HepG2 (cell line): ENCODE results near the gene ZNF771. TPM values are rescaled to one million over a fixed set of nuclear protein-coding genes. Genes with fewer than 3 reads are reported as not detected.

Experiments
- CEBPG ChIP-seq: IDR thresholded peaks from 2 replicates; pipeline ENCODE4 v1.6.1; 2016
- HDAC1 ChIP-seq: sonication (generic); formaldehyde crosslinking; IDR thresholded peaks from 2 replicates; pipeline ENCODE4 v1.5.1; 2020; ENCODE audit warnings: mild to moderate bottlenecking, missing genetic modification reagents
- KMT2A ChIP-seq: sonication (generic); formaldehyde crosslinking; IDR thresholded peaks from 2 replicates; pipeline ENCODE4 v1.4.0; 2020; ENCODE audit warnings: missing genetic modification reagents
- MLLT10 ChIP-seq: sonication (generic); formaldehyde crosslinking; IDR thresholded peaks from 2 replicates; pipeline ENCODE4 v1.4.0; 2020; ENCODE audit warnings: missing genetic modification reagents
- PAF1 ChIP-seq: IDR thresholded peaks from 2 replicates; pipeline ENCODE4 v1.6.1; 2016; ENCODE audit warnings: missing genetic modification reagents, missing compliant biosample characterization
- PHF5A ChIP-seq: IDR thresholded peaks from one replicate; pipeline ENCODE4 v1.6.1; 2018; ENCODE audit warnings: low read depth, missing genetic modification reagents; ENCODE audit not compliant: unreplicated experiment
- RFX1 ChIP-seq: fragments of 450-650 bp; IDR thresholded peaks from 2 replicates; pipeline ENCODE4 v1.6.1; 2017
- SMARCE1 ChIP-seq: fragments of 450-650 bp; IDR thresholded peaks from 2 replicates; pipeline ENCODE4 v1.6.1; 2017; ENCODE audit warnings: borderline replicate concordance
- ZBTB20 ChIP-seq: sonication (generic); formaldehyde crosslinking; IDR thresholded peaks from 2 replicates; pipeline ENCODE4 v1.8.1; 2023; ENCODE audit warnings: missing genetic modification reagents, low read depth, mild to moderate bottlenecking, borderline replicate concordance
- ZFP82 ChIP-seq: sonication (generic); formaldehyde crosslinking; IDR thresholded peaks from 2 replicates; pipeline ENCODE4 v1.5.1; 2020; ENCODE audit warnings: mild to moderate bottlenecking, missing genetic modification reagents, borderline replicate concordance
- ZKSCAN1 ChIP-seq: fragments of 150-350 bp; IDR thresholded peaks from 2 replicates; pipeline ENCODE4 v1.6.1; 2014; ENCODE audit warnings: low read length
- ZMYM3 ChIP-seq: sonication (generic); formaldehyde crosslinking; IDR thresholded peaks from 2 replicates; pipeline ENCODE4 v1.5.1; 2020; ENCODE audit warnings: mild to moderate bottlenecking, missing genetic modification reagents
- ZNF33B ChIP-seq: sonication (generic); formaldehyde crosslinking; IDR thresholded peaks from 2 replicates; pipeline ENCODE4 v1.5.1; 2020; ENCODE audit warnings: mild to moderate bottlenecking, missing genetic modification reagents
- ZNF546 ChIP-seq: sonication (generic); formaldehyde crosslinking; conservative IDR thresholded peaks from 2 replicates; pipeline ENCODE4 v1.8.1; 2023; ENCODE audit warnings: mild to moderate bottlenecking, missing genetic modification reagents
- ZNF549 ChIP-seq: sonication (generic); formaldehyde crosslinking; IDR thresholded peaks from 2 replicates; pipeline ENCODE4 v1.5.0; 2020; ENCODE audit warnings: missing genetic modification reagents
- ZNF562 ChIP-seq: sonication (generic); formaldehyde crosslinking; IDR thresholded peaks from 2 replicates; pipeline ENCODE4 v1.8.0; 2022; ENCODE audit warnings: missing genetic modification reagents, borderline replicate concordance
- ZNF570 ChIP-seq: sonication (generic); formaldehyde crosslinking; IDR thresholded peaks from 2 replicates; pipeline ENCODE4 v1.4.0; 2020; ENCODE audit warnings: mild to moderate bottlenecking, missing genetic modification reagents, borderline replicate concordance
- ZNF724P ChIP-seq: sonication (generic); formaldehyde crosslinking; IDR thresholded peaks from 2 replicates; pipeline ENCODE4 v1.8.0; 2022; ENCODE audit warnings: missing genetic modification reagents, borderline replicate concordance
- ZNF790 ChIP-seq: sonication (generic); formaldehyde crosslinking; IDR thresholded peaks from 2 replicates; pipeline ENCODE4 v1.8.0; 2022; ENCODE audit warnings: missing genetic modification reagents, mild to moderate bottlenecking, borderline replicate concordance
- ZNF891 ChIP-seq: sonication (generic); formaldehyde crosslinking; IDR thresholded peaks from 2 replicates; pipeline ENCODE4 v1.5.0; 2020; ENCODE audit warnings: mild to moderate bottlenecking, missing genetic modification reagents
- polyA plus RNA-seq, 8 experiments: library from polyadenylated mRNA; depleted of rRNA in 3 of 8; stranded (reverse) in 7 of 8; unstranded in 1 of 8; fragments of >200 nt; fragmentation: Illumina TruSeq in 4 of 8; extraction: Trizol in 4 of 8; gene quantifications; 2 replicates each; pipeline versions ENCODE4 v1.2.1 to v1.2.3, GENCODE V29; 2011 to 2016; ENCODE audit warnings: low read depth in 4 of 8, missing spikeins in 1 of 8, mixed read lengths in 1 of 8; ENCODE audit not compliant: insufficient read depth in 1 of 8
- total RNA-seq, 5 experiments: library from RNA; depleted of rRNA; stranded (reverse); fragments of >200 nt; fragmentation: Illumina TruSeq; extraction: Trizol; gene quantifications; 2 replicates each; pipeline ENCODE4 v1.2.3, GENCODE V29; 2016; ENCODE audit warnings: low read depth in 1 of 5
- TF ChIP-seq, protein P1 (sequence below): sonication (generic); formaldehyde crosslinking; IDR thresholded peaks from 2 replicates; pipeline ENCODE4 v1.4.0; 2020; ENCODE audit warnings: mild to moderate bottlenecking, missing genetic modification reagents
- TF ChIP-seq, protein P2 (sequence below): sonication (generic); formaldehyde crosslinking; IDR thresholded peaks from 2 replicates; pipeline ENCODE4 v1.5.1; 2020; ENCODE audit warnings: mild to moderate bottlenecking, missing genetic modification reagents, moderate library complexity
- TF ChIP-seq, protein P3 (sequence below): sonication (generic); formaldehyde crosslinking; IDR thresholded peaks from 2 replicates; pipeline ENCODE4 v1.4.0; 2020; ENCODE audit warnings: mild to moderate bottlenecking, missing genetic modification reagents, borderline replicate concordance

Gene ZNF771
- total and polyA plus RNA-seq, 2 of the 13 experiments (the other 11 are each of a cell fraction or from before 2014, with no cell fraction given): 5.0 to 11.8 TPM

DNA sequence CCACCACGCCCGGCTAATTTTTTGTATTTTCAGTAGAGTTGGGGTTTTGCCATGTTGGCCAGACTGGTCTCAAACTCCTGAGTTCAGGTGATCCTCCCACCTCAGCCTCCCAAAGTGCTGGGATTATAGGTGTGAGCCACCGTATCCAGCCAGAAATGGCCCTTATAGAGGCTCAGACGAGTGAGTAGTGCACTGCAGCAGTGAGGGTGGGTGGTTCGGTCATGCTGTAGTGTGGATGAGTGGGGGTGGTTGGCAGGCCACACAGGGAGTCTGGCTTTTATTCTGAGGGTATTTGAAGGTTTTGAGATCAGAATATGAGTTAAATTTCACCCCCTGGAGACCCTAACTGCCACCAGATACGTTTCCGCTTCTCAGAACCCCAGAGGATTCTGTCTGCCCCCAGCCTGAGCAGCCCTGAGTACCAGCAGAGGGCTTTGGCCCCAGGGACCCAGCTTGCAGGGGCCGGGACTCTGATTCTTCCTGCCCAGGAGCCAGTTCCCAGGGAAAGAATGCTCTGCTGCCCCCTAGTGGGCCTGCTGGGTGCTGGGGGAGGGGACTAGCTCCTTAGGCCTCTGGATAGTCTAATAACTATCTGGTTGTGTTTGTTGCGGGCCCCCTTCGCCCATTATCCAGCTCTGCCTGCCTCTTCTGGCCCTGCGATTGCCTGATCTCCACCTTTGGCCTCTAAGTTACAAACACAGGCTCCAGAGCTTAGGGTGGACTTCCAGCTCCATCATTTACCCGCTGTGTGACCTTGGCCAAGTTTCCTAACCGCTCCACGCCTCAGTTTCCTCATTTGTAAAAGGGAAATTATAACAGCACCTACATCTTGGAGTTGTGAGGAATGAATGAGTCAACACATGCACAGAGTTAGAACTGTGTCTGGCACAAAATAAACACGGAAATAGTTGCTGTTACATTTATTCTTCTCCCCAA lies 2.0 kb downstream of the ZNF771 start (continued):
- TF ChIP-seq, protein P1, sequence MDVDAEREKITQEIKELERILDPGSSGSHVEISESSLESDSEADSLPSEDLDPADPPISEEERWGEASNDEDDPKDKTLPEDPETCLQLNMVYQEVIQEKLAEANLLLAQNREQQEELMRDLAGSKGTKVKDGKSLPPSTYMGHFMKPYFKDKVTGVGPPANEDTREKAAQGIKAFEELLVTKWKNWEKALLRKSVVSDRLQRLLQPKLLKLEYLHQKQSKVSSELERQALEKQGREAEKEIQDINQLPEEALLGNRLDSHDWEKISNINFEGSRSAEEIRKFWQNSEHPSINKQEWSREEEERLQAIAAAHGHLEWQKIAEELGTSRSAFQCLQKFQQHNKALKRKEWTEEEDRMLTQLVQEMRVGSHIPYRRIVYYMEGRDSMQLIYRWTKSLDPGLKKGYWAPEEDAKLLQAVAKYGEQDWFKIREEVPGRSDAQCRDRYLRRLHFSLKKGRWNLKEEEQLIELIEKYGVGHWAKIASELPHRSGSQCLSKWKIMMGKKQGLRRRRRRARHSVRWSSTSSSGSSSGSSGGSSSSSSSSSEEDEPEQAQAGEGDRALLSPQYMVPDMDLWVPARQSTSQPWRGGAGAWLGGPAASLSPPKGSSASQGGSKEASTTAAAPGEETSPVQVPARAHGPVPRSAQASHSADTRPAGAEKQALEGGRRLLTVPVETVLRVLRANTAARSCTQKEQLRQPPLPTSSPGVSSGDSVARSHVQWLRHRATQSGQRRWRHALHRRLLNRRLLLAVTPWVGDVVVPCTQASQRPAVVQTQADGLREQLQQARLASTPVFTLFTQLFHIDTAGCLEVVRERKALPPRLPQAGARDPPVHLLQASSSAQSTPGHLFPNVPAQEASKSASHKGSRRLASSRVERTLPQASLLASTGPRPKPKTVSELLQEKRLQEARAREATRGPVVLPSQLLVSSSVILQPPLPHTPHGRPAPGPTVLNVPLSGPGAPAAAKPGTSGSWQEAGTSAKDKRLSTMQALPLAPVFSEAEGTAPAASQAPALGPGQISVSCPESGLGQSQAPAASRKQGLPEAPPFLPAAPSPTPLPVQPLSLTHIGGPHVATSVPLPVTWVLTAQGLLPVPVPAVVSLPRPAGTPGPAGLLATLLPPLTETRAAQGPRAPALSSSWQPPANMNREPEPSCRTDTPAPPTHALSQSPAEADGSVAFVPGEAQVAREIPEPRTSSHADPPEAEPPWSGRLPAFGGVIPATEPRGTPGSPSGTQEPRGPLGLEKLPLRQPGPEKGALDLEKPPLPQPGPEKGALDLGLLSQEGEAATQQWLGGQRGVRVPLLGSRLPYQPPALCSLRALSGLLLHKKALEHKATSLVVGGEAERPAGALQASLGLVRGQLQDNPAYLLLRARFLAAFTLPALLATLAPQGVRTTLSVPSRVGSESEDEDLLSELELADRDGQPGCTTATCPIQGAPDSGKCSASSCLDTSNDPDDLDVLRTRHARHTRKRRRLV (CRISPR knock-in tag): no peak
- TF ChIP-seq ZNF546 (CRISPR knock-in tag): no peak
- no peak for TF ChIP-seq PHF5A (CRISPR knock-in tag)
- no peak for TF ChIP-seq ZNF724P (CRISPR knock-in tag)
- no peak for TF ChIP-seq ZNF790 (CRISPR knock-in tag)
- TF ChIP-seq SMARCE1: no peak
- TF ChIP-seq RFX1: no peak
- no peak for TF ChIP-seq ZFP82 (CRISPR knock-in tag)
- TF ChIP-seq ZBTB20 (CRISPR knock-in tag): peak; percentile 38; the same call in 1 of the 2 replicates
- TF ChIP-seq KMT2A (CRISPR knock-in tag): peak; percentile 86
- TF ChIP-seq MLLT10 (CRISPR knock-in tag): no peak
- peak; percentile 64; the same call in 1 of the 2 replicates for TF ChIP-seq HDAC1 (CRISPR knock-in tag)
- TF ChIP-seq, protein P2, sequence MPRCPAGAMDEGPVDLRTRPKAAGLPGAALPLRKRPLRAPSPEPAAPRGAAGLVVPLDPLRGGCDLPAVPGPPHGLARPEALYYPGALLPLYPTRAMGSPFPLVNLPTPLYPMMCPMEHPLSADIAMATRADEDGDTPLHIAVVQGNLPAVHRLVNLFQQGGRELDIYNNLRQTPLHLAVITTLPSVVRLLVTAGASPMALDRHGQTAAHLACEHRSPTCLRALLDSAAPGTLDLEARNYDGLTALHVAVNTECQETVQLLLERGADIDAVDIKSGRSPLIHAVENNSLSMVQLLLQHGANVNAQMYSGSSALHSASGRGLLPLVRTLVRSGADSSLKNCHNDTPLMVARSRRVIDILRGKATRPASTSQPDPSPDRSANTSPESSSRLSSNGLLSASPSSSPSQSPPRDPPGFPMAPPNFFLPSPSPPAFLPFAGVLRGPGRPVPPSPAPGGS (CRISPR knock-in tag): no peak
- no peak for TF ChIP-seq ZNF33B (CRISPR knock-in tag)
- no peak for TF ChIP-seq ZNF549 (CRISPR knock-in tag)
- TF ChIP-seq ZNF562 (CRISPR knock-in tag): no peak
- TF ChIP-seq ZNF570 (CRISPR knock-in tag): no peak
- TF ChIP-seq PAF1 (CRISPR knock-in tag): no peak
- TF ChIP-seq ZNF891 (CRISPR knock-in tag): no peak
- TF ChIP-seq ZKSCAN1: peak; percentile 40; the same call in 1 of the 2 replicates
- TF ChIP-seq CEBPG (CRISPR knock-in tag): peak; percentile 30; the same call in 1 of the 2 replicates
- TF ChIP-seq ZMYM3 (CRISPR knock-in tag): peak; percentile 62; the same call in 1 of the 2 replicates
- TF ChIP-seq, protein P3, sequence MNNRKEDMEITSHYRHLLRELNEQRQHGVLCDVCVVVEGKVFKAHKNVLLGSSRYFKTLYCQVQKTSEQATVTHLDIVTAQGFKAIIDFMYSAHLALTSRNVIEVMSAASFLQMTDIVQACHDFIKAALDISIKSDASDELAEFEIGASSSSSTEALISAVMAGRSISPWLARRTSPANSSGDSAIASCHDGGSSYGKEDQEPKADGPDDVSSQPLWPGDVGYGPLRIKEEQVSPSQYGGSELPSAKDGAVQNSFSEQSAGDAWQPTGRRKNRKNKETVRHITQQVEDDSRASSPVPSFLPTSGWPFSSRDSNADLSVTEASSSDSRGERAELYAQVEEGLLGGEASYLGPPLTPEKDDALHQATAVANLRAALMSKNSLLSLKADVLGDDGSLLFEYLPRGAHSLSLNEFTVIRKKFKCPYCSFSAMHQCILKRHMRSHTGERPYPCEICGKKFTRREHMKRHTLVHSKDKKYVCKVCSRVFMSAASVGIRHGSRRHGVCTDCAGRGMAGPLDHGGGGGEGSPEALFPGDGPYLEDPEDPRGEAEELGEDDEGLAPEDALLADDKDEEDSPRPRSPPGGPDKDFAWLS: no peak
